T follicular helper cell (primary cell): ENCODE measurements around the gene CLCN1.

Experiments used
- DNase-seq: peaks from one replicate; pipeline ENCODE4 v3.0.0-alpha.2; 2020; ENCODE audit warnings: low read depth

Gene CLCN1

DNA sequence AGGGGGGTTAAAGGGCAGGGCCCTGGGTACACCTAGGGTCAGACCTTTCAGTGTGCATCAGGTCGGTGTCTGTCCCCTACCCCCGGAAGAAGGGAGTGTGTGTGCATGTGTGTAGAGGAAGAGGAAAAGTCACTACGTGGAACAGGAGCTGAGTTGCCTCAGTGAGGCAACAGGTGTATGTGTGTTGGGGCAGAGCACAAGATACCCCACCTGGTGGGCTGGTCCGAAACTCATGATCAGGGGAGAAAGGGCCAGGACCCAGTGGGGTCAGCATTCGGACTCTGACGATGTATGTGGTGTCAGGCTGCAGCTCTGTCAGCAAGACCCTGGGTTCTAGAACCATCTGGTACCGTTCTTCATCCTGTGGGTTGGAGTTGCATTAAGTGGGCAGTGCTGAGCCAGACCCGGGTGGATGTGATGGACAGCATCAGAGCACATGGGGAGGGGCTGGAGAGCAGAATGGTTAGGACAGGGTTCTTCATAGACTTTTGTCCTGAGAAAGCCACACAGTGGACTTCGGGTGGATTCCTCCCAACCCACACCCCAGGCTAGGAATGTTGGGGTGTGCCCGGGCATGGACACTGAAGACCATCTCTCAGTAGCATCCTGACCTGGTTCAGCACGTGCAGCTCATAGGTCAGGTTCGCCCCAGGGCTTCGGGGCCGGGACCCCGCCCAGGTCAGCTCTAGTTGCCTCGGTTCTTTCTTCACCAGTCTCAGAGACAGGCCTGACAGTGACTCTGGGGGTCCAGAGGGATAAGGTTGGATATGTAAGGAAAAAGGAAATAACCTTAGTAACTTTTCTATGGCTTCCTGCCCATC, 82.0 kb downstream of the CLCN1 start:
- no peak for DNase-seq

DNA sequence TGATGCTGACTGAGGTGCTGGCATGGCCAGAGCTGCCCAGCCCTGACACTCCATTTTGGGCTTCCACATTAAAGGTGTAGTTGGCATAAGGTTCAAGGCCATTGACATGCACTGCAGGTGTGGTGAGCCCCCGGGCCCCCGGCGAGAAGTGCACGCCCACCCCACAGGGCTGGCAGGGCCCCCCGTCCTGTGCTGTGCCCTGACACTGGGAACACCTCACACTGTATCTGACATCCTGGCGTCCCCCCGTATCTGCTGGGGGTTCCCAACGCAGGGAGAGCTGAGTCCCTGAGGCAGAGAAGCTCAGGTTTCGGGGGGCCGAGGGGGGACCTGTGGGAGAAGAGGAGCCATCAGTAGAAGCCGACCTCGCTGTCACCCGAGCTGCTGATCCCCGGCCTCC, 82.7 kb downstream of the CLCN1 start:
- DNase-seq = no peak

DNA sequence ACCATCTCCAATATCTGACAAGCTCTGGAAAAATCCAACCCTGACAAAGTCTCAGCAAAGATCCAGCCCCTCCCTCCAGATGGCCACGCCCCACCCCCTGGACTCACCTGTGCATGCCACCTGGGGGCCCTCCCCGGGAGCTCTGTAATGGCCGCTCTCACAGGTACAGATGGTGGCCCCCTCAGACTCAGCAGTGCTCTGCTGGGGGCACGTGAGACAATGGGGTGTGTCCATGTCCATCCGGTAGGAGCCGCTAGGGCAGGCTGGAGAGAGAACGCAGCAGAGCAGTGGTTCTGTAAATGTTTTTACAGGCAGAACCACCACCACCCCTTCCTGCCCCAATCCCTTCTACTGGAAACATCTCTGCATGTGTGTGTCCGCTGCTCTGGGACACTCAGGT, 83.2 kb downstream of the CLCN1 start:
- DNase-seq = no peak

DNA sequence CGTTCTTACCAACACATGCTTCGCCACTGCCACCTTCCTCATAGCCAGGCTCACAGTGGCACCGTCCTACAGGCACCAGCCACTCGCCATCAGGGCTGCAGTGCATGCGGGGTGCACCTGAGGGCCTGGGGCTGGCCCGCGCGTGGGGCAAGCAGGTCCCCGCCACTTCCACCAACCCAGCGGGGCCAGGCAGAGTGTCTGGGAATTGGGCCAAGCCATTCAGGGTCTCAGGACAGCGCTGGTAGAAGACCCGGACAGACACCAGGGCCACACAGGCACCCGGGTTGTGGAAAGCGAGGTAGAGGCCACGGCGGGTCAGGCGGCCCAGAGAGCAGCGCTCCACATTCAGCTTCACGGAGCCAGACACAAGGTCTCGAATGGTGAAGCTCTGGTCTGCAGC, 83.7 kb downstream of the CLCN1 start:
- DNase-seq = no peak

- DNase-seq = no peak
Measured at GRCh38 chr7:143401265-143401664, 85.4 kb downstream of the CLCN1 start.
